ENCODE measurements around the gene GTPBP6. TPM values are rescaled to one million over a fixed set of nuclear protein-coding genes. Genes with fewer than 3 reads are reported as not detected.

Gene GTPBP6
- total and polyA plus RNA-seq, 4 donors = 11.8 to 79.1 (median 59.6) TPM

DNA sequence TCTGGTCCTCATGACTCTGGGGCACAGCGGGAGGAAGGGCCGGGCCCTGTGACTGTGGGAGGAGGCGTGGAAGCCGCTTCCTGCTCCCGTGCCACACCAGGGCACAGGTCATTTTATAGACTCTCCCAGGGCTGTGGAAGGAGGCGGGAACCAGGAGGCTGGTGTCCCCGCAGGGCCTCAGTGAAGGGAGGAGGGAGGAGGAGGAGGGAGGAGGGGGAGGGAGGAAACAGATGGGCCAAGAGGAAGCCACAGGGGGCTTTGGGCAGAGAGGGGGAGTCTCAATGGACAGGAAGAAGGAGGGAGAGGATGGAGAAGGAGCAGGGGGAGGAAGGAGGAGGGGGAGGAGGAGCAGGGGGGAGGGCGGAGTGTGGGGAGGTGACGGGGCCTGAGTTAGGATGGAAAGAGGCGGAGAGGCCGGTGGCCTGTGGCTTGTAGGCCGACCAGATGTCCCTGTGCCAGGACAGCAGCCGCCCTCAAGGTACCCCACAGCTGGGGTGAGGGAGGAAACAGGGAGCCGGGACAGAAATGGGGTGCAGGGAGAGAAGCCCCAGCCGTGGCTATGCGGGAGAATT, 43.6 kb downstream of the GTPBP6 start:
- no peak for ATAC-seq (ENCODE audit: insufficient read depth, low FRiP score)
- DNase-seq = peak in 1 of 3 donors; percentile 56
- H3K36me3 ChIP-seq (ENCODE audit: control insufficient read depth in 4 of 4, insufficient read depth in 4 of 4, low read length in 4 of 4) = no peaks in the 10 kb centered on the region
- H3K9ac ChIP-seq (ENCODE audit: insufficient read depth in 1 of 2, low read length in 2 of 2) = no peak overlapping the region
- peaks cover 0 to 15% (median 3%) of the 10 kb centered on the region in 5 donors for H3K4me1 ChIP-seq (ENCODE audit: control insufficient read depth in 5 of 5, insufficient read depth in 5 of 5, low read length in 5 of 5)
- H3K27me3 ChIP-seq (ENCODE audit: control insufficient read depth in 3 of 3, insufficient read depth in 3 of 3, low read length in 2 of 3) = peaks cover 0 to 6% (median 0%) of the 10 kb centered on the region in 3 donors
- H3K9me3 ChIP-seq (ENCODE audit: control insufficient read depth in 4 of 4, insufficient read depth in 3 of 4, low read length in 3 of 4) = no peaks in the 10 kb centered on the region
- TF ChIP-seq, protein P1, sequence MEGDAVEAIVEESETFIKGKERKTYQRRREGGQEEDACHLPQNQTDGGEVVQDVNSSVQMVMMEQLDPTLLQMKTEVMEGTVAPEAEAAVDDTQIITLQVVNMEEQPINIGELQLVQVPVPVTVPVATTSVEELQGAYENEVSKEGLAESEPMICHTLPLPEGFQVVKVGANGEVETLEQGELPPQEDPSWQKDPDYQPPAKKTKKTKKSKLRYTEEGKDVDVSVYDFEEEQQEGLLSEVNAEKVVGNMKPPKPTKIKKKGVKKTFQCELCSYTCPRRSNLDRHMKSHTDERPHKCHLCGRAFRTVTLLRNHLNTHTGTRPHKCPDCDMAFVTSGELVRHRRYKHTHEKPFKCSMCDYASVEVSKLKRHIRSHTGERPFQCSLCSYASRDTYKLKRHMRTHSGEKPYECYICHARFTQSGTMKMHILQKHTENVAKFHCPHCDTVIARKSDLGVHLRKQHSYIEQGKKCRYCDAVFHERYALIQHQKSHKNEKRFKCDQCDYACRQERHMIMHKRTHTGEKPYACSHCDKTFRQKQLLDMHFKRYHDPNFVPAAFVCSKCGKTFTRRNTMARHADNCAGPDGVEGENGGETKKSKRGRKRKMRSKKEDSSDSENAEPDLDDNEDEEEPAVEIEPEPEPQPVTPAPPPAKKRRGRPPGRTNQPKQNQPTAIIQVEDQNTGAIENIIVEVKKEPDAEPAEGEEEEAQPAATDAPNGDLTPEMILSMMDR (IDR thresholded peaks at IDR 0.05; ENCODE audit: control extremely low read depth, extremely low read depth) = no peak
- 11 to 38% methylated on average over 16 of the region's 16 CpGs for WGBS, 2 donors
- no peak overlapping the region for H3K4me3 ChIP-seq
- peak overlapping the region; percentile 76 to 80 for H3K27ac ChIP-seq (ENCODE audit: low read depth in 1 of 2, low read length in 1 of 2)

DNA sequence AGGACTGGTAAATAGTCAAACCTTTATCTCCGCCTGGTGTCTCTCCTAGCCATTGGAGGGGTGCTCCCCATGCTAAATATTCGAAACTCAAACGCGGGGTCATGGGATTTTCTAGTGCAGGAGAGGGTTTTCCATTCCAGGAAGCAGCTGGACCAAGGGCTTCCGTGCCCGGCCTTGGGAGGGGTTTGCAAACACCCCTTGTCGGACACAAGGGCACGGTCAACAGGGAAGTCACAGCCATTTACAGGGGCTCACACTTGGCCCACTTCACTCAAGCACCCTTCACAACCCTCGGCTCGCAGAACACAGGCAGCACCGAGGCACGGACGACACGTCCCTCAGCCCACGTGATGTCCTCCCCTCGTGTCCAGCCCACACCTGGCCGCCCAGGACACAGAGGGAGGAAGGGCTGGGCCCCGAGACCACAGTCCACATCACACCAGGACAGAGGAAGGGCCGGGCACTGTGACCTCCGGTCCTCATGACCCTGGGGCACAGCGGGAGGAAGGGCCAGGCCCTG, 47.7 kb downstream of the GTPBP6 start:
- ATAC-seq (ENCODE audit: insufficient read depth, low FRiP score) = peak; percentile 34
- Histone ChIP-seq H3K9me3 (ENCODE audit: control insufficient read depth in 4 of 4, insufficient read depth in 3 of 4, low read length in 3 of 4) (no peaks in the 10 kb centered on the region), H3K36me3 (ENCODE audit: control insufficient read depth in 4 of 4, insufficient read depth in 4 of 4, low read length in 4 of 4) (no peaks in the 10 kb centered on the region), H3K27me3 (ENCODE audit: control insufficient read depth in 3 of 3, insufficient read depth in 3 of 3, low read length in 2 of 3) (no peaks in the 10 kb centered on the region), H3K9ac (ENCODE audit: insufficient read depth in 1 of 2, low read length in 2 of 2) (no peak overlapping the region), H3K27ac (ENCODE audit: low read depth in 1 of 2, low read length in 1 of 2) (peak overlapping the region in 1 of 2 donors; percentile 41), H3K4me3 (no peak overlapping the region), H3K4me1 (ENCODE audit: control insufficient read depth in 5 of 5, insufficient read depth in 5 of 5, low read length in 5 of 5) (peaks cover 0 to 9% (median 0%) of the 10 kb centered on the region in 5 donors)
- DNase-seq = no peak
- 60 to 73% methylated on average over 21 of the region's 21 CpGs for WGBS, 2 donors
- TF ChIP-seq, protein P1 (IDR thresholded peaks at IDR 0.05; ENCODE audit: control extremely low read depth, extremely low read depth) = no peak

DNA sequence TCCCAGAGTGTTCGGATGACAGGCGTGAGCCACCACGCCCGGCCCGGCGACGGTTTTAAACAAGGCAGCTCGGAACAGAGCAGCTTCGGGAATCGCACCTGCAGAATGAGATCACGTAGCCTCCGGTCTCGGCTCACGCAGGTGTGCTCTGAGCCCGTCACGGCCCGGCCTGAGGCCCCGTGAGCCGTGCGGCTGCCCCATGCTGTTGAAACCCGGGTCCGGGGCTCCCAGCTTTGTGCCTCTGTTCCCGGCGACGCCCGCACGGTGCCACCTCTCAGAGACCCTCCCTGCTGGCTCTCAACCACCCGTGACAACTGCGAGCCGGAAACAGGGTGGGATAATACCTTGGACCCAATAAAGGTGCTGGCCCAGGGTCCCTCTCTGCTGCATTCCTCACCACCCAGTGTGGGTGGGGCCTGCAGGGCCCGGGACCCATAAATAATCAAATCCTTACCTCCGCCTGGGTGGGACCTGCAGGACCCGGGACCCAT, 50.8 kb downstream of the GTPBP6 start:
- TF ChIP-seq, protein P1 (IDR thresholded peaks at IDR 0.05; ENCODE audit: control extremely low read depth, extremely low read depth) = no peak
- DNase-seq = no peak
- Histone ChIP-seq H3K9me3 (ENCODE audit: control insufficient read depth in 4 of 4, insufficient read depth in 3 of 4, low read length in 3 of 4) (no peaks in the 10 kb centered on the region), H3K4me1 (ENCODE audit: control insufficient read depth in 5 of 5, insufficient read depth in 5 of 5, low read length in 5 of 5) (peaks cover 0 to 3% (median 0%) of the 10 kb centered on the region in 5 donors), H3K36me3 (ENCODE audit: control insufficient read depth in 4 of 4, insufficient read depth in 4 of 4, low read length in 4 of 4) (no peaks in the 10 kb centered on the region), H3K4me3 (no peak overlapping the region), H3K27ac (ENCODE audit: low read depth in 1 of 2, low read length in 1 of 2) (no peak overlapping the region), H3K27me3 (ENCODE audit: control insufficient read depth in 3 of 3, insufficient read depth in 3 of 3, low read length in 2 of 3) (no peaks in the 10 kb centered on the region), H3K9ac (ENCODE audit: insufficient read depth in 1 of 2, low read length in 2 of 2) (no peak overlapping the region)
- WGBS, 2 donors = 90 to 93% methylated on average over 33 of the region's 33 CpGs
- ATAC-seq (ENCODE audit: insufficient read depth, low FRiP score) = no peak

All from lung (tissue), 12 donors.